Liver (tissue), 3 donors: ENCODE measurements around the gene LAMB1.

ENCODE experiments used
- FOXA1 ChIP-seq: IDR thresholded peaks from 2 replicates; pipeline ENCODE4 v1.6.1; 2016; ENCODE audit warnings: antibody characterized with exemption
- GABPA ChIP-seq, 2 donors: IDR thresholded peaks in 1 of 2; conservative IDR thresholded peaks in 1 of 2; 2 replicates each; pipeline ENCODE4 v1.6.1; 2016; ENCODE audit warnings: antibody characterized with exemption in 2 of 2, mild to moderate bottlenecking in 1 of 2, moderate library complexity in 1 of 2
- SP1 ChIP-seq: IDR thresholded peaks from 2 replicates; pipeline ENCODE4 v1.6.1; 2018; ENCODE audit warnings: antibody characterized with exemption, mild to moderate bottlenecking
- TAF1 ChIP-seq: conservative IDR thresholded peaks from 2 replicates; pipeline ENCODE4 v1.6.1; 2016; ENCODE audit warnings: antibody characterized with exemption, mild to moderate bottlenecking
- TF ChIP-seq, protein P1 (sequence below): fragments of 150-350 bp; IDR thresholded peaks from 2 replicates; pipeline ENCODE4 v1.5.1; 2017; ENCODE audit warnings: improper control_type of control experiment, low read depth, low read length; ENCODE audit not compliant: missing input control
- TF ChIP-seq, protein P2 (sequence below): IDR thresholded peaks from 2 replicates; pipeline ENCODE4 v1.6.1; 2016; ENCODE audit warnings: antibody characterized with exemption, mild to moderate bottlenecking
- donor health status: healthy.
- donor health status: healthy.

DNA sequence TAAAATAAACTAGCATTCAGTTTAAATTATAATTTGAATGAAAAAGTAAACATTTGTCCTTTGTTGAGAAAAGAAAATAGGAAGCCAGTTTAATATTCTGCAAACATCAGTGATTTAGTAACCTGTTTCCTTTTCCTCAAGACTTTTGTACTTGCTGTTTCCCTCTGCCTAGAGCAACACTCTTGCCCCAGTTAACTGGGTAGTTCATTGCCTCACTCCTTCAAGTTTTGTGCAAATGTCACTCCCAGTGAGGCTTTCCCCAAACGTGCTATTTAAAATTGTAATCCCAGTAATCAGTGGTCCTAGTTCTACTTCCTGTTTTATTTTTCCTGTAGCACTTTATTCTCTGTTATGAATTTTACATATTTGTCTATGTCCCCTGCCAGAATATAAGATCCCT, 88.1 kb downstream of the LAMB1 start:
- TF ChIP-seq, protein P1, sequence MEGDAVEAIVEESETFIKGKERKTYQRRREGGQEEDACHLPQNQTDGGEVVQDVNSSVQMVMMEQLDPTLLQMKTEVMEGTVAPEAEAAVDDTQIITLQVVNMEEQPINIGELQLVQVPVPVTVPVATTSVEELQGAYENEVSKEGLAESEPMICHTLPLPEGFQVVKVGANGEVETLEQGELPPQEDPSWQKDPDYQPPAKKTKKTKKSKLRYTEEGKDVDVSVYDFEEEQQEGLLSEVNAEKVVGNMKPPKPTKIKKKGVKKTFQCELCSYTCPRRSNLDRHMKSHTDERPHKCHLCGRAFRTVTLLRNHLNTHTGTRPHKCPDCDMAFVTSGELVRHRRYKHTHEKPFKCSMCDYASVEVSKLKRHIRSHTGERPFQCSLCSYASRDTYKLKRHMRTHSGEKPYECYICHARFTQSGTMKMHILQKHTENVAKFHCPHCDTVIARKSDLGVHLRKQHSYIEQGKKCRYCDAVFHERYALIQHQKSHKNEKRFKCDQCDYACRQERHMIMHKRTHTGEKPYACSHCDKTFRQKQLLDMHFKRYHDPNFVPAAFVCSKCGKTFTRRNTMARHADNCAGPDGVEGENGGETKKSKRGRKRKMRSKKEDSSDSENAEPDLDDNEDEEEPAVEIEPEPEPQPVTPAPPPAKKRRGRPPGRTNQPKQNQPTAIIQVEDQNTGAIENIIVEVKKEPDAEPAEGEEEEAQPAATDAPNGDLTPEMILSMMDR, result no peak
- TF ChIP-seq SP1, result no peak
- TF ChIP-seq, protein P2, sequence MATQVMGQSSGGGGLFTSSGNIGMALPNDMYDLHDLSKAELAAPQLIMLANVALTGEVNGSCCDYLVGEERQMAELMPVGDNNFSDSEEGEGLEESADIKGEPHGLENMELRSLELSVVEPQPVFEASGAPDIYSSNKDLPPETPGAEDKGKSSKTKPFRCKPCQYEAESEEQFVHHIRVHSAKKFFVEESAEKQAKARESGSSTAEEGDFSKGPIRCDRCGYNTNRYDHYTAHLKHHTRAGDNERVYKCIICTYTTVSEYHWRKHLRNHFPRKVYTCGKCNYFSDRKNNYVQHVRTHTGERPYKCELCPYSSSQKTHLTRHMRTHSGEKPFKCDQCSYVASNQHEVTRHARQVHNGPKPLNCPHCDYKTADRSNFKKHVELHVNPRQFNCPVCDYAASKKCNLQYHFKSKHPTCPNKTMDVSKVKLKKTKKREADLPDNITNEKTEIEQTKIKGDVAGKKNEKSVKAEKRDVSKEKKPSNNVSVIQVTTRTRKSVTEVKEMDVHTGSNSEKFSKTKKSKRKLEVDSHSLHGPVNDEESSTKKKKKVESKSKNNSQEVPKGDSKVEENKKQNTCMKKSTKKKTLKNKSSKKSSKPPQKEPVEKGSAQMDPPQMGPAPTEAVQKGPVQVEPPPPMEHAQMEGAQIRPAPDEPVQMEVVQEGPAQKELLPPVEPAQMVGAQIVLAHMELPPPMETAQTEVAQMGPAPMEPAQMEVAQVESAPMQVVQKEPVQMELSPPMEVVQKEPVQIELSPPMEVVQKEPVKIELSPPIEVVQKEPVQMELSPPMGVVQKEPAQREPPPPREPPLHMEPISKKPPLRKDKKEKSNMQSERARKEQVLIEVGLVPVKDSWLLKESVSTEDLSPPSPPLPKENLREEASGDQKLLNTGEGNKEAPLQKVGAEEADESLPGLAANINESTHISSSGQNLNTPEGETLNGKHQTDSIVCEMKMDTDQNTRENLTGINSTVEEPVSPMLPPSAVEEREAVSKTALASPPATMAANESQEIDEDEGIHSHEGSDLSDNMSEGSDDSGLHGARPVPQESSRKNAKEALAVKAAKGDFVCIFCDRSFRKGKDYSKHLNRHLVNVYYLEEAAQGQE, result no peak
- no peak for TF ChIP-seq TAF1
- TF ChIP-seq GABPA (IDR thresholded peaks at IDR 0.05 in 1 of 2, conservative IDR thresholded peaks at IDR 0.05 in 1 of 2), result no peak
- no peak for TF ChIP-seq FOXA1
